ENCODE results near the gene CCDC142.

The CCDC142 gene

DNA sequence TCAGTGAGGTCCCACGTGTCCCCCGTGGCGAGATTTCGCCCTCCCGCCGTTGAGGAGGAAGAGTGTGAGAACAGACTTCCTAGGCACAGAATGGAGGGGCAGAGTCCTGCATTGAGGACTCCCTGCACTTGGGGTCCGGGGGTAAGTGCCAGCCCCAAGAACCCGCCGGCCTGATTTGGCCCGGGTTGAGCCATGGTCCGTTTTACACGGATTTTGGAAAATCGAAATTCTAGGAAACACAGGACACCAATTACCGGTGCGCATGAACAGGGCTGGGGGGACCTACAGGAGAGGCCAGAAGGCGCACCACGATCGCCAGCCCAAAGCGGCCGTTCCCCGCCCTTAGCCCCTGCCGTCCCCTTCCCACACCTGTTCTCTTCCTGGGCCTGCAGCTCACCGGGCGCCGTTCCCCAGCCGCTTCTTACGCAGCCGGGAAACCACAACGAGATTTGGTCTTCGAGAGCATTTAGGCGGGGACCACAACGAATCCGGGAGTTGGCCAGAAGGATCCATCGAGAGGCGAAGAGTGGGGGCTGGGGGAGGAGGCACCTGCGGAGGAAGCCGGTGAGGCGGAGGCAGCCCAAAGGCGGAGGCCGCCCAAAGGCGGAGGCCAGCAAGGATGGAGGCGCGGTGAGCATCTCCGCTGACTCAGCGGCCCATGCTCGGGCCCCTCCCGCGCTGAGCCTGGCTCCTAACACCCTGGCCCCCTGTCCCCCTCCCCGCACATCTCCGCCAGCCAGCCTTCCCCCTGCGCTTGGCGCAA is 31.0 kb upstream of the CCDC142 start:
- DNase-seq: no peak

- DNase-seq: no peak
Observed at GRCh38 chr2:74512744-74513604, 30.2 kb upstream of the CCDC142 start.

- peak; percentile 49 for DNase-seq
Observed at GRCh38 chr2:74511104-74511989, 28.5 kb upstream of the CCDC142 start.

GRCh38 chr2:74510272-74510671 is 27.5 kb upstream of the CCDC142 start:
- no peak for DNase-seq

- peak; percentile 81 for DNase-seq
Observed at GRCh38 chr2:74507926-74508520, 25.2 kb upstream of the CCDC142 start.

GRCh38 chr2:74507145-74507925 is 24.5 kb upstream of the CCDC142 start, which contains the start of gene PCGF1:
Gene PCGF1, minus strand, starts transcription at chr2:74507695. Its CDS starts 27 bp downstream, at chr2:74507668.
- peak; percentile 97 for DNase-seq

DNA sequence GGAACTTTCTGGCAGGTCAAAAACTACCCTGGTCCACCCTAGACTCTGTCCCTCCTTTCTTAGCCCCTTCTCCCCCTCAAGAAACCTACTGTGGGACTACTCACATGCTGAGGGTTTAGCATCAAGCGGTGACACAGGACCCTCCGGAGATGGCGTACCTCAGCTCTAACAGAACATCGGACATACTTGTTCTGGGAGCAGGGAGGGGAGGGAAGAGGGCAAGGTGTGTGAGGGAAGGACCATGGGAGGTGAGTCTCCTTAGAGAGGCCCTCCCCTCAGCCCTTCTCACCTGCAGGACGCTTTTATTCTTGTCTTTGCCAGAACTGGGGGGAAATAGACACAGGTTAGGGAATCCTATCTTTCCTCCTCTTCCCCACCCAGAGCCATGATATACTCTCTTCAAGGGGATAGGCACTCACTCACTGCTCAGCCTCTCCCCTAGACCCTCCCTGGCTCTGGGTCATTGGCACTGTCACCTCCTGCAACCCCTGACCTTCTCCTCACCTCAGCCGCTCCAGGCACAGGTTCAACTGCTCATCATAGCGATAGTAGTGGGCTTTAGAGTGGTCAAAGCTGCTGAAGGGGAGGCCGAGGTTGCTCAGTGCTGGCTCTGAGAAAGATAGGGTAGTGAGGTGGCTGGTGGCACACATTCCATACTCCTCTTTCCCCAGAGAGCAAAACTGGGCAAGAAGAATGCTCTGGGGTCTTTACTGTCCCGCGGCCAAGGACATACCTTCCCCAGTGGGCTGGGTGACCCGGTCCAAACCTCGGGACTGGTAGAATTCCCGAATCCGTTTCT is 22.8 kb upstream of the CCDC142 start:
- DNase-seq: no peak

- DNase-seq: no peak
Observed at GRCh38 chr2:74504591-74504990, 21.8 kb upstream of the CCDC142 start.

DNA sequence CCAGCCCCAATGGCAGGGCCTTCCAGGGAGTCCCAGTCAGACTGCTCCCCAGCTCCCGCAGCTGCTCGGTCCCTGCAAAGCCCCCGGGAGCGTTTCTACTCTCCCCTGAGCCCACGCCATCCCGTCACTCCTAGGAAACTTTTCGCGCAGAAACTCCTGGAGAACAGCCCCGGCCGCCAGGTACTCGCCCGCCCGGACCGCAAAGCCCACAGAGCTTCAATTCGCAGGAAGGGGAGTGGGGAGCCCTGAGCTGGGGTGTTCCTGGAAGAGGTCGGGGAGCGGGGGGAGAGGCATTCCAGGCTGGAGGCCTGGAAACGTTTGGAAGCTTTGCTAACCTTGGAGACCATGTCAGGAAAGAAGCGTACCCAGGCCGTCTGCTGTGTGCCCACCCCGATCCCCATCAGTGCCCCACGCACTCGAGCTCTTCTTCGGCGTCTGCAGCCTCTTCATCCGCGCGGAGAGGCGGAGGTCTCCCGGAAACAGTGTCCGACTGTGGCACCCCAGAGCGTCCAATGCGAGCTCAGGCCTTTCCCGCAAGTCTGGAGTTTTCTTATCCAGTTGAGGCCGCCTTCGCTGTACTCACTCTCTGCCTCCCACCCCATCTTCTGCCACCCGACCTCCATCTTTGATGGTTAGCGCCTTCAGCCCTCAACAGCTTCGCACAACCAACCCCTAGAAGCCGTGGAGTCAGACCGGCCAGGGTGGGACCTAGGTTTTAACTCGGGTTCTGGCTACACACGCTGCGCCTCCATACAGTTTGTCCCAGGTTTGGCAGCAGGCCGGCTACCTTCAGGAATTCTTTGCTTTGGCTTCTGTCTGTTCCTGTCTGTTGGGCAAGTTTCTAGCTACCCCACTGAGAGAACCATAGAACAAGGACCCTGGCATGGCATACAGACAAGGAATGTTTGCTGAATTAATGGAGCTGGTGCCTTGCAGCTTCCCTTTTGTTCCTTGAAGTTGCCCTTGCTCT is 21.0 kb upstream of the CCDC142 start:
- no peak for DNase-seq

- peak; percentile 84 for DNase-seq
Observed at GRCh38 chr2:74502720-74503505, 20.1 kb upstream of the CCDC142 start.

DNA sequence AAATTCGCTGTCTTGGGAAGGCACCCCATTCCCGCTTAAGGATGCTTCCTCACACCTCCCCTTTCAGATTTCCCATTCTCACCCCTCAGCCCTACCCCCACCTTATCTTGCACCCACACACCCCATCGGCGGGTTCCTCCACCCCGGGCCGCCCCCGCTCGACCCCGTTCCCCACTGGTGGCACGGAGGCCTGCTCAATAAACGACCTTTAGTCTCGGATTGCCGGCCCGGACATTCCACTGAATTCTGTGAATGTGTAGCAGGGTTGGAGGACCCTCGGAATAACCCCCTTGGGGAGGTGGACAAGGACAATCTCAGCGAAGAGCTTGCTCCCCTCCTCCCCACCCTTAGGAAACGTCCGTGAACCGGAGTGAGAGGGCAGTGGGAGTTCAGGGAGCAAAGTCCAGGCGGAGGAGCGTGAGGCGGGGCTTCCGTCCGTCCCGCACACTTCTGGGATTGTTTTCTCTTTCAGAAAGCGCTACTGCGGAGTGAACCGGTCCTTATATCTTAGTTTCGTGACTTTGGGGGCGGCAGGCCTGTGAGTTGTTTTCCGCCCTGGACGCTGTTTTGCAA is 19.4 kb upstream of the CCDC142 start:
- DNase-seq: no peak

DNA sequence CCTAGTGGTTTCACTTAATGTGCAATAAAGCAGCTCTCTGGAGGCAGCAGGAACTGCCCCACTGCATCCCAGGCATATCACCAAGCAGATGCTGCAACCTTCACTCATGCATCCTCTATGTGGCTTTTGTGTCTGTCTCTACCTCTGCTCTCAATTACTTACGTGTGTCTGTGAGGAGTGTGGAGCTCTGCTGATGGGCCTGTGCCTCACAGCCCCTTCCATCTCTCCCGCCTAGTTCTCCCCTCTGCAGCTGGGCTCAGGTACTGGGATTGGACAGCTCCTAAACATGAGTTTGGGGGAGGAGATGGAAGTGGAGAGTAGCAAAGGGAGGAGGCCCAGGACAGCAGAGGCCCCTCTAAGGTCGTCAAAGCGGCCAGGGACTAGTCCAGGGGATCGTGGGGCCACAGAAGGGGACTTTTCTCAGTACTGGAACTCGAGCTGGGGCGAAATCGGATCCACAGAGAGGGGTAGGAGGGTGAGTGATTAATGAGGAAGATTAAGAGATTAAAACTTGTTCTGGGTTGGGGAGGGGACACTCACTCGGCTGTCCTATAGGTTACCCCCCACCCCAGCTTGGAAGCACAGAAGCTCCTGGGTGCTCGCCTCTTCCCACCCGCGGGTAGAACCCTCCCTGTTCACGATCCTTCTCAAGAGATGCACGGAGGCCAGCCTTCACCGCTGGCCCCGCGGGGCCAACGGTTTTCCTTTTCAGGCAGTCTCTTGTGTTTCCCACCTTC is 18.7 kb upstream of the CCDC142 start:
- no peak for DNase-seq

GRCh38 chr2:74500578-74500946 is 17.8 kb upstream of the CCDC142 start:
- DNase-seq: no peak

DNA sequence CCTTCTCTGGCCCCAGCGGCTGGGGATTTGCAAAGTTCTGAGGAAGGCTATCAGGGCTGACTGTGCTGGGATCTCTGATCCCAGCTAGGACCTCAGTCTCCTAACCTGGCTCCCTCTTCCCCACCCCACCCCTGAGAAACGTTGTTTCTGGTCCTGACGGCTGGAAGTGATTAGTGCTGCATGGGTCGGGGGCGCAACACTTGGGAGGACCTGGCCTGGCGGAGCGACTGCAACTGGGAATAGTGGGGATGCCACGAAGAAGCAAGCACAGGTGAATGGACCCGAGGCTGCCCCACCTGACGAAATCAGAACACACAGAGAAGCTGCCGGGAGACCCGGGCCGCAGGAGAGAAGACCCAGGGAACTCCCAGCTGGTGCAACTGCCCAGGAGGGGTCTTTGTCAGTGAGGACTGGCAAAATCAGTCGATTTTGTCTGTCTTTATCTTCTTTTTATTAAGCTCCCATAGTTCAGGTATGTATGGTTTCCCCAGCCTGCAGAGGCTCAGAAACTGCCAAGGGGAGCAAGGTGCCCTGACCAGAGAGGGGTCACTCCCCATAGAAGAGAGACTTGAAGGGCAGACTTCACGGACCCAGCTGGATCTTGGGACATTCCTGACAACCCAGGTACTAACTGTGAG is 17.3 kb upstream of the CCDC142 start:
- no peak for DNase-seq

DNA sequence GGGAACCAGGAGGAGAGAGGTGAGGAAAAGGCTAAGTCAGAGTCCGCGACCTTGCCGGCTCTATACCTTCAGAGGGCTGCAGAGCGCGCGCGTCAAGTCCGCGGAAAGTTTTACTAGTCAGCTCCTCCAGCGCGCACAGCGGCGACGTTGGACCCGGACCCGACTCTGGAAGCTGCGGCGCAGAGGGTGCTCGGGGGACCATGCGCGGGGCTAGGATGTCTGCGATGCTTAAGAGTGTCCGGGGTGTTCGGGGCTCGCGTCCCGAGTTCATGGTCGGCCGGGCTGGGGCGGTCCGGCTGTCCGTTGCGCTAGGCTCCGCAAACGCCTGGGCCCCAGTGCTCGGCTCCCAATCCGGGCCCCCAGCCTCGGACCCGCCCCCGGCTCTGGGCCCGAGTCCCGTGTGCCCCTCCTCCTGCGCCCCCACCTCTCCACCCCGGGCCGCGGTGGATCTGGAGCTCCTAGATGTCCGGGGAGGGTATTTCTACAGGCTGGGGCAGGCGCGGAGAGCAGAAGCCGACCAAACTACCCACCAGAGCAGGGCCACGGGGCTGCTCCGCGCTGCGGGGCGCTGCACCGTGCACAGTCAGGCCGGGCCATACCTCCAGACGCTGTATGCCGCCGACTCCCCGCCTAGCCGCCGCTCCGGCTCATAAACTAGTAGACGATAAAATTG is 16.6 kb upstream of the CCDC142 start, which contains the start of gene LBX2:
Gene LBX2 (minus strand): TSS at position 337 of the 673 bp plus-strand sequence. CDS start 66 bp downstream, at position 271.
- DNase-seq: no peak

Measured in fibroblast of skin of back (primary cell).